Stimulated activated CD8-positive, alpha-beta memory T cell treated with anti-CD3 and anti-CD28 coated beads, Interleukin-12 subunit alpha, Interleukin-12 subunit beta, amount 100 ng/mL, for 24 hours (primary cell): ENCODE measurements around the gene ECHDC1.
A peak's percentile ranks its signal among the peaks of the same experiment; 100 is the strongest.

ENCODE experiments used
- DNase-seq: peaks from one replicate; pipeline ENCODE4 v3.0.0-alpha.2; 2020; ENCODE audit errors: extremely low read depth

Gene ECHDC1

DNA sequence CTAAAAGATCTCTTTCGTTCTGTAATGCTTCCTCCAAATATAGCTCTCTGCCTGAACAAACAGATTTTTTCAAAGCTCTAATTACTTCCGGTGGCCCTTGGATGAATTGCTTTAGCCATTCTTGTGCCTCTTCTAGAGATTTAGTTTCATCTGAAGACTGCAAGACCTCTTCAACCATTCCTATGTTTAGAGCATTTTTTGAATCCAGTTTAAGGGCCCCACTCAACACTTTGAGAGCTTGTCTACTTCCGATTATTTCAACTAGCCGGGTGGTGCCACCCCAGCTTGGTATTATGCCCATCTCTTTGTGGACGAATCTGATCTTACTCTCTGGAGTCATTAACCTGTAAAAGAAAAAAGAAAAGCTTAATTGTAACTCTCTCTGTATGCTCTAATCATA is 53.5 kb downstream of the ECHDC1 start:
- no peak for DNase-seq

DNA sequence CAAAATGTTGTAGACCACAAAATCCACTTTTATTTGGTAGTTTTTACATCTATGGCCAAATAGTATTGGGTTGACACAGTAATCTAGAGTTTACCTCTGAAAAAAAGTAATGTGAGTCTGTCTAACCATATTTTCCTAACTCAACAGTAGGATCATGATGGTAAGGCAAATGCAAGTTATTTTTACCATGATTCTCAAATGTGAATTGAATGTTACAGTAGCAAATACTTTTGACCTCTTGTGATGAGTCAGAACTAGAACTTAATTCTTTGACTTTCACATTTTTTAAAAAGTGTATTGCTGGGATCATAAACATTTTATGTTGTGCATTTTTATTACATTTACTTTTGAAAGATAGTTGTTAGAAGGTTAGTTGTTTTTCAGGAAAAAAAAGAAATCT is 54.7 kb downstream of the ECHDC1 start:
- DNase-seq, result no peak

DNA sequence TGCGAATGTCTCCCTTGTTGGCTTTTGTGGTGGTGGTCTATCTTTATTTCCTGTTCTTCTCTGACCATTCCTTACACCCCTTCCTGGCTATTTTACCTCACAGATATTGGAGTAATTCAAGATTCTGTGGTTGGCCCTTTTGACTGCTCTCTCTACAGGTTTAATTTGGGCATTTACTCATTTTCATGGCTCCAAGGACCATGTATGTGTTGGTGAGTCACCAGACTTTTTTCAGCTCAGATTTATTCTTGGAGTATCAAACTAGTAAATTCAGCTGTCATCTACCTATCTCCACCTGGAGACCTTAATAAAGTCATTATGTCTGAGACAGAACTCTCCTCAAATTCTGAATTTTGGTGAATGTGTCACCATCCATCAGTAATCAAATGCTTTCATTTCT is 61.2 kb downstream of the ECHDC1 start:
- no peak for DNase-seq

DNA sequence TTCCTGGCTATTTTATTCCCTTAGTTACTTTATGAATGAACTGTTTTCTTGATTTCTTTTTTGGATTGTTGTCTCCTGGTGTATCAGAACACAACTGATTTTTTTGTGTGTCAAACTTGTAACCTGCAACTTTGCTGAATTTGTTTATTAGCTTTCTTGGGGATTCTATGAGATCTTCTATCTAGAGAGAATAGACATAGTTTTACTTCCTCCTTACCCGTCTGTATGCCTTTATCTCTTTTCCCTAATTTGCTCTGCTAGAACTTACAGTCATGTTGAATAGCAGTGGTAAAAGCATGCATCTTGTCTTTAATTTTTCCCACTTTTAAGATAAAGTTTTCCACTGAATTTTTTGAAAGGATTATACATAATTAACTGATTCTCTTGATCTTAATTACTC is 63.6 kb downstream of the ECHDC1 start:
- no peak for DNase-seq

DNA sequence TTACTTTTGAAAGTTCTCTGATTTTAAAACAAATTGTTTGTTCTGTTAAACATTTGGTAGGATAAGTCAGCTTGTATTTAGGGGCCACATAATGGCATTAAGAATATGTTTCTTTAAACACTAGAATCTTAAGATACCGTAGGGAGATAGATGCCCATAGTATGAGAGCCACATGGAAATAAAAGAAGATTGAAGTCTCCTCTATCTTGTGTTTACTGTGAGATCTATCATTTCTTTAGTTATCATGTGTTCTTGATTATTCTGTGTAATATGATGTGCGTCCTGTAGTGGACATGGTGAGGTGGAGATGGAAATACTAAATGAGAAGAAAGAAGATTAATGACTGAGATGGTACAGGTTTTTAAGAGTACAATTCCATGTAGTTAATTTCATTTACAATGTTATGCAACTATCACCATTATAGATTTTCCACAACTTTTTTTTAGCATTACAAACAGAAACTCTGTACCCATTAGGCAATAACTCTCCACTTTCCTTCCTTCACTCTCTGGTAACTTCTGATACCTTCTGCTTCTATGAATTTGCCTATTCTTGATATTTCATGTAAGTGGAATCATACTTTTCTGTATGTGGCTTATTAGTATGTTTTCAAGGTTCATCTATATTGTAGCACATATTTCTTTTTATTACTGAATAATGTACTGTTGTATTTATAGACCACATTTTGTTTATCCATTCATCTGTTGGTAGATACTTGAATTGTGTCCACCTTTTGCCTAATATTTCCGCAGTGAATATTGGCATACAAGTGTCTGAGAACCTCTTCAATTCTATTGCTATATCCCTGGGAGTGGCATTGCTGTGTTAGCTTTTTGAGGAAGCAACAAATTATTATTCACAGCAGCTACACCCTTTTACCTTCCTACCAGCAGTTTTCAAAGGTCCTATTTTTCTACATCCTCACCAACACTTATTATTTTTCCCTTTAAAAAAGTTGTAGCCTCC is 65.2 kb downstream of the ECHDC1 start:
- no peak for DNase-seq

DNA sequence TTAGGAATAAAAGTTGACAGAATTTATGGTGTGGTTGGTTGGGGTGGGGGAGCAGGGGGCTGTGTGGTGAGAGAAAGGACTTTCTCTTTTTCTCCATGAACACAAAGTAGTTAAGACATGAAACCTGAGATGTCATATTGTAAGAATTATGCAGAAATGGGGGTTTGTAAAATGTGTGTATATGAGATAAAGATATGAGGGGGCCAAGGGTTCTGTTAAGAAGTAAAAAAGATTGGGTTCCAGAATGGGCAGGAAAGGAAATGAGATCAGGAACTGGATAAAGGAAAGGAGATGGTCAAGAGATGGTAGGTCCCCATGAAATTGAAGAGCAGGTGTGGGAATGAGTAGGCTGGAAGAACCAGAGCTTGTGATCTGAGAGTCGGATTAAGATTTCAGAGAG is 67.1 kb downstream of the ECHDC1 start:
- DNase-seq, result no peak

DNA sequence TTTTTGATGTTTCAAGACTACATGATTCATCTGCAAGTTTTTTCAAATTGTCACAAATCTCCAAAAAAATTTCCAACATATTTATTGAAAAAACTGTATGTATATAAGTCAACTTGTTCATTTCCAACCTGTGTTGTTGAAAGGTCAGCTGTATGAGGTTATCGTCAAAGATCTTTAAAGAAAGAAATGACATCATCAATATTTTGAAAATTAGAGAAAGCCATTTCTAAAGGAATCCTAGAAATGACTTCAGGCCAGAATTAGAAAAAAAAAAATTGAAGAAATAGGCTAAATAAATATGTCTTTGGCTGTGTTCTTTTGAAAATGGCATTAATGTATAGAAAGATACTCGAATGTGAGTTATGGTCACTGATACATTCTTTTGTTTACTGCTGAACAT is 69.9 kb downstream of the ECHDC1 start:
- DNase-seq, result no peak

DNA sequence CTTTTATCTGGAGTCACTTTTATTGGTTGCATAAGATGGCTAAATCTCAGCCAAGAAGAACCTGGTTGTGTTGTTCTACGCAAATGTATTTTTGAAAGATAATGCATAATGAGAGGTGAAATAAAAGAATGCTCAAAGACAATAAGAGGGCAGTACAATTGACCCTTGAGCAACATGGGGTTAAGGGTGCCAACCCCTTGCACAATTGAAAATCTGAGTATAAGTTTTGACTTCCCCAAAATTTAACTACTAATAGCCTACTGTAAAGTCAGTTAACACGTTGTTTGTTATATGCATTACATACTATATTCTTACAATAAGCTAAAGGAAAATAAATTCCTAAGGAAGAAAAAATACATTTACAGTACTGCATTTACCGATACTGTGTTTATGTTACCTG is 70.8 kb downstream of the ECHDC1 start:
- no peak for DNase-seq

DNA sequence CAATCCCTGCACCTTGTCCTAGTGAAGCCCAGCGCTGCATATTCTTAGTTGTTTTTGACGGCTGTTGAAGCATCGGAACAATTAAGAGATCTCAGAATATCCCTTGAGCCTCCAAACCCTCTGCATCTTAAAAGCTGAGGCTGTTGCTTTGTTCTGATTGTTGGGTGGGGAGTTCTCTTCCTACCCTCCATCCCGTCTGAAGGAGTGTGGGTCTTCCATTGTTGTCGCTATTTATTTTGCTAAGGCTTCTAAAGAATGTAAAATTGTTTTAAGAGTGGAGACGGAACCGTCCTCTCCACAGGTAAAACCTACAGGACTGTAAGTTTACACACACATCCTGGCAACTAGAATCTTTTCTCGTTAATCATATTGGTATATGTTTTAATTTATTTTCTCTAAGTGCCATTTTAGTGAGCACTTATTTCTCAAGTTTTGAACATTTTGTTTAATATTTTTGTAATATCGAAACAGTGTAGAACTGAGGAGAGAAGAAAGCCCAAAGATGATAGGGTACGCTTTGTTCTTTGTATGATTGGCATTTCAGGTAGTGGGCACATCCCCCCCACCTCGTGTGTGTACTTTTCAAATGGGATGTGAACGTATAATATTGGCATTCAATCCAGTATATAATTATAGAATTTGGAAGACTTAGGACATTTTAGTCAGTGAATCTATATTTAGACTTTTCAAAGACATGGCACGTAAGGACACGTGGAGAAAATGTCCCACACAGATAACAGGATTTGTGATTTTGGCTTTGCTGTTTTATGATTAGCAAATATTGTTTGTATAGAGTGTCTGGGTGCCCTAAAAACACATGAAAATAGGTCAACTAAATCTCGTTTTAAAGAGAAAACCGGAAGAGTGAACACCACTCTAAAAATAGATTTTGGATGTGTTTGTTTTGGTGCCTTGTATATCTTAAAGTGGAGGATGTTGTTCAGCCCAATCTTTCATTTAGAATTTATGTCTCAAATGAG is 75.5 kb downstream of the ECHDC1 start:
- no peak for DNase-seq

DNA sequence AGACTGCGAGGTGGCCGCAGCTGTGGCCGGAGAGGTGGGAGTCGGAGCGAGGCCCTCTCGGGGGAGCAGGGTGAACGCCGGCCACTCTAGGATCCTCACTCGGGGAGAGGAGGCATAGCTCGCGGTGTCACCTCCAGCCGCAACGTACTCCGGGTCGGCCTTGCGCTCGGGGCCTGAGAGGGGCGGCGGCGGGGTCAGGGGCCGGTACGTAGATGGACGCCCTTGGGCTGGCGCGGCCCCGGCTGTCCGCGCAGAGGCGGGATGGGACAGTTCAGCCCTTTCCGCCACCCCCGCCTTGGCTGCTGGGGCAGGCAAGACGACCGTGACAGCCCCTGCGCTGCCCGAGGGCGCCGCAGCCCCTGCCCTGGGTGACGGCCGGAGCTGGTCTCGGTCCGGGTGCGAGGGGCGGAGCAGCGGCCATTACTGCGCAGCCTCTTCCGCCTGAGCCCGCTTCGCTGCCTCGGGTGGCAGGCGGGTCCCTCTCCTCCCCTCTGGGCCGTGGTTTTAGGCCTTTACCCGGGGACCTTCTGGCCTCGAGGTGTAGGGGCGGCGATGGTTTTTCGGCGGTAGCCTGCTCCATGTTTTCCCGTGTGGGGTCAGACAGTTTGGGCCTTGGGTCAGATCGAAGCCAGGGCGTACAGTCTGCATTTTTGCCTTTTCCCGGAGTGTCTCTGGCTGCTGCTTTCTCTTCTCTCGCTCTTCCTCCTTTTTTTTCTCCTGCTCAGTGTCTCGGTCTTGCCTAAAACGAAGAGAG is 76.3 kb downstream of the ECHDC1 start:
- peak; percentile 12 for DNase-seq

DNA sequence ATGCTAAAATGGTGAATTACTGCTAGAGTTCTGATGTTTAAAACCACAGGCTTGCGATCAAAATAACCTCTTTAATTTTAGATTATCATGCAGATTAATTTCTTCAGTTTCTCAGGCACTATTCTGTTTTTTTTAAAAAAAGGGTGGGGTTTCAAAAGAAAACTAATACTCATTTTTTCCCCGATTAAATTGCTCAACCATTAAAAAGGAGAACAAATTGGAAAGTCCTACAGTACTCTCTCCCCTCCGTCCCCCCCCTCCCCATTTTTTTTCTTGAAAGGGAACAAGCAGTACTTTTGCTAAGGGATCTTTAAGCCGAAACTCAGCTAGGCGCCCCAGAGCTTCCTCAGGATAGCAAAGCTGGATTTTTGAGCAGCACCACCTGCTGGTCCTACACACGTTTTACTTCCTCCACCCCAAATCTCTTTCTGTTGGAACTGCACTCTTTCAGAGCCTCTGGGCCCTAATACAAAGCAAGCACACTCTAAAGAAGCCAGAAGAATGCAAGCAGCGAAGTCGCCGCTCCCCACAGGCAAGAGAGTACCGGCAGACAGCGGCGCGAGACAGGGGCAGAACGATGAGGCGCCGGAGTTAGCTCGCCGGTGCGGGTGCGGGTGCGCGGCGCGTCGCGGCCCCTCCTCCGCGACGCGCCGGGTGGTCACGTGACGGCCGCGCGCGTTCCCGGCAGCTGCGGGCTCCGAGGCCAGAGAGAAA is 77.1 kb downstream of the ECHDC1 start, which contains the start of gene RNF146:
RNF146 (plus strand) TSS at position 687 of the 714 bp plus-strand sequence. CDS start 13,475 bp downstream, outside the sequence.
- DNase-seq, result peak; percentile 33

DNA sequence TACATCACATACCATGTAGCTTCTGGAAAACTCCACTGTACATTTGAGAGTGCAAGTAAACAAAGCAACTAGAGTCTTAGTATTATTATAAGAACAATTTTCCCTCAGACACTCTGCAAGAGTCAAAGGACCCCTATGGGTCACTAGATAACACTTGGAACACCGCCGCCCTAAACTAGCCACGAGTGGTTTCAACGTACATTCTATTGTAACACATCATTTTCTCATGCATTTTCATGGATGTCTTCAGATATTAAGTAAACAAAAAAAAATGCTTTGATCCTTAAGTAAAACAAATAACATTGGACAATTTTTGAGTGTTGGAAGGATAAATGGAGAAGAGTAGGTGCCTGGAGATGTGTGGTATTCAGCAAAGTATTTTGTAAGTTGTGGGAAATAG is 79.9 kb downstream of the ECHDC1 start:
- no peak for DNase-seq

DNA sequence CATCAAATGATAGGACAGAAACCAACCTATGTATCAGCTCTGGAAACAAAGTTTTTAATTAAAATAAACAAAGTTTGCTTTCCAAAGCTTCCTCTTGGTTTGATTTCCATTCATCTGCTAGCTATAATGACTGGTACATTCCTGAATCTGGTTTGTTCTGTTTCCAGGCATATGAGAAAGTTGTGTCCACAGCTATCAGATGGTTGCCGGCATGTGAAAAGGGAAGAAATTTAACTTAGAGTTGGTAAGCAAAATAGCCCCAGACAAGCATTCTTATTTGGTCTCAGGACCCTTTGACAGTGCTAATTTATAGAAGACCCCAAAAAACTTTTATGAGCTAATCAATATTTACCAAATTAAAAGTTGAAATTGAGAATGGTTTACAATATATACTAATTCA is 80.5 kb downstream of the ECHDC1 start:
- no peak for DNase-seq

DNA sequence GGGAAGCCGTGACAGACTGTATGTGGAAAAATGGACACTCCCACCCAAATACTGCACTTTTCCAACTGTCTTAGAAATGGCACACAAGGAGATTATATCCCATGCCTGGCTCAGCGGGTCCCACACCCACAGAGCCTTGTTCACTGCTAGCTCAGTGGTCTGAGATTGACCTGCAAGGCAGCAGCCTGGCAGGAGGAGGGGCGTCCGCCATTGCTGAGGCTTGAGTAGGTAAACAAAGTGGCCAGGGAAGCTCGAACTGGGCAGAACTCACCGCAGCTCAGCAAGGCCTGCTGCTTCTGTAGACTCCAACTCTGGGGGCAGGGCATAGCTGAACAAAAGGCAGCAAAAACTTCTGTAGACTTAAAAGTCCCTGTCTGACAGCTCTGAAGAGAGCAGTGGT is 88.1 kb downstream of the ECHDC1 start:
- no peak for DNase-seq

DNA sequence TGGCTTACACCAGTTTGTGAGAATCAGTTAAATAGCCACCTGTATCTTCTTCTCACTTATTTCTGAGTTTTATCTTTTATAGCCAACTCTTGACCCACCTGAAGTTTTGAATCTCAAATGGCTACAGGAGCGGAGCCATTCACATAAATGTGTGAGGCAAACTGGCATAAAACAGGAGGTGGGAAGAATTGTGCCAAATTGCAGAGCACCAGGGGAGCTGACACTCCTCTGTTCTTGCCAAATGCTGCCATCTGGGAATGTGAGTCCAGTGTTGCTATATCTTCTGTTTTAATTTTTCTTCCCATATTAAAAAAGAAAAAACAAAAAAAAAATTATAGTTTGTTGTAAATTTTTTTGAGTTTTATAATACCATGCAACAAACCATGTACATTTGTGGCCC is 93.8 kb downstream of the ECHDC1 start:
- DNase-seq, result no peak

DNA sequence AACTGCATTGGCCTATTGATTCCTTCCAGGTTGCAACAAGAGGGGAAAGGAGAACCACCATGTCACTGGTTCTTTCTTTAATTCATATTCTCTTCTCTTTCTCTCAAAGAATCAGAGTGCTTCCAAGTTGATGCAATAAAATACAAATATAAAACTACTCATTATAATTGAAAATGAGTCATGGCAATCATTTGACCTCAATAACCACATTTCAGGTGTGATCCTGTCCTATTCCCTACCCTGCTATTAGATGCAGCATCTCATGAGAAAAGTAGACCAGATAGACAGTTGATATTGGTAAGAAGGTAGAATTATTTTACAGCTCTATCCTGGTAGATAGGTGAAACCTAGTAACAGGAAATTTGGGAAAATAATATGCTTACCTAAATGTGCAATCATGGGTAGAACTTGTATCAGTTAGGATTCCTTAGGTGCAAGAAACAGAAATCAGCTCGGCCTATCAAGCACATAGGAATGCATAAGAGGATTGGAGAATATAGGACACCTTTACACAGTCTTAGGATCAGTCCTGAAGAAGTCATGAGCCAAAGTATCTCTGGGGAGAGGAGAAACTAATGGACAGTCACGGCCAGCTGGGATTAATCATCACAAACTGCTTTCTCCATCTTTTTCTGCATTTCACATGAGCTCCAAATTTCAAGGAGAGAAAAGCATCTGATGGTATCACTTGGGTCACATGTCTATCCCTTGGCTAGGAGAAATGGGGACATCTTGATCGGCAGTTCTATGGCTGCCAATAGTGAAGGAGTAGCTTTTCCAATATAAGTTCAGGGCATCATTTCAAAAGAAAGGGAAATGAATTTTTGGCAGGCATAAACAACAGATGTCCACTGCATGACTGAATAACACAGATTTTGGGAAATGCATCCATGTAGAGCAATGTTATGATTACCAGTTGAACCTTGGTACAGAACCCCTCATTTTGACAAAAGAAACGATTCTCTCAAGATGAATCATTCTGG is 96.0 kb downstream of the ECHDC1 start:
- DNase-seq, result no peak

DNA sequence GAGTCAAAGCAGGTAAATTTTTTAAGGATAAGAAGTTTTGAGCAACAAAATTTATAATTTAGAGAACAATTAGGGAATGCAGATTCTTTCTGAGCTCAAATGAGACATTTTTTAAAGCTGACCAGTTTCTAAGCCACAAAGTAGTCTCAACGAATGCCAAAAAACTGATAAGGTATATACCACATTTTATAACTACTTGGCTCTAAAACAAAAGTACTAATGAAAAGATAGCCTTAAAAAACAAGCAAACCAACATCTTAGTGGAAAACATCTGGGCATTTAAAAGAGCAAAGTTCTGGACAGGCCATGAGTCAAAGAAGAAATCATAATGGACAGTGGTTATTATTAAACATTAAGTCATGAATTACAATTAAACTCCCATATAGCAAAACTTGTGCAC is 99.9 kb downstream of the ECHDC1 start:
- DNase-seq, result no peak
